ENCODE data around the gene CCDC63. TPM values are rescaled to one million over a fixed set of nuclear protein-coding genes. Genes with fewer than 3 reads are reported as not detected.

The CCDC63 gene
- total RNA-seq, 1 experiment from 2014 or later = not detected

- Histone ChIP-seq H3K36me3 (ENCODE audit: control insufficient read depth, insufficient read depth, low read length) (no peaks in the 10 kb centered on the region), H3K4me1 (ENCODE audit: control insufficient read depth, insufficient read depth, low read length) (no peaks in the 10 kb centered on the region), H3K27me3 (ENCODE audit: control insufficient read depth, insufficient read depth, low read length) (no peaks in the 10 kb centered on the region), H3K27ac (ENCODE audit: low read length) (no peak overlapping the region), H3K9me3 (ENCODE audit: control insufficient read depth, insufficient read depth, low read depth, low read length) (no peaks in the 10 kb centered on the region), H3K4me3 (ENCODE audit: low read depth in 2 of 2, low read length in 2 of 2) (no peak overlapping the region)
- ChIA-PET CTCF (no interaction called here), POLR2A (no interaction called here)
- in situ Hi-C loops (cut with HindIII; ENCODE audit: low pct_unique_long_range_greater_than_20kb, low sequenced_read_pairs) (no loop called here), intact Hi-C loops (cut with micrococcal nuclease; ENCODE audit: unreplicated experiment) (no loop called here)
- no peak for TF ChIP-seq SIN3A (IDR thresholded peaks at IDR 0.05; ENCODE audit: borderline replicate concordance, insufficient read depth, low read depth, low read length)
- TF ChIP-seq TCF7L2 (IDR thresholded peaks at IDR 0.05; ENCODE audit: low read depth, low read length) = no peak
- no peak for TF ChIP-seq POLR2AphosphoS5 (IDR thresholded peaks at IDR 0.05; ENCODE audit: low read depth, low read length)
- TF ChIP-seq REST (IDR thresholded peaks at IDR 0.05; ENCODE audit: insufficient read depth in 1 of 2, low read depth in 2 of 2, low read length in 1 of 2) = no peak
- no peak for TF ChIP-seq CTCF (IDR thresholded peaks at IDR 0.05)
- no TSS peak for BruUV-seq (replicated peaks)
- ATAC-seq (no peak), DNase-seq (ENCODE audit: low read depth, low spot score) (no peak)
These were observed 54.6 kb downstream of the CCDC63 start for GRCh38 chr12:110901401-110901800.

GRCh38 chr12:110903511-110903910 lies 56.7 kb downstream of the CCDC63 start:
- Histone ChIP-seq H3K9me3 (ENCODE audit: control insufficient read depth, insufficient read depth, low read depth, low read length) (no peaks in the 10 kb centered on the region), H3K36me3 (ENCODE audit: control insufficient read depth, insufficient read depth, low read length) (no peaks in the 10 kb centered on the region), H3K4me1 (ENCODE audit: control insufficient read depth, insufficient read depth, low read length) (no peaks in the 10 kb centered on the region), H3K27me3 (ENCODE audit: control insufficient read depth, insufficient read depth, low read length) (no peaks in the 10 kb centered on the region), H3K4me3 (ENCODE audit: low read depth in 2 of 2, low read length in 2 of 2) (no peak overlapping the region), H3K27ac (ENCODE audit: low read length) (no peak overlapping the region)
- CTCF ChIA-PET = no interaction called here
- DNase-seq (ENCODE audit: low read depth, low spot score) (no peak), ATAC-seq (no peak)
- POLR2A ChIA-PET = no interaction called here
- TF ChIP-seq POLR2AphosphoS5 (IDR thresholded peaks at IDR 0.05; ENCODE audit: low read depth, low read length) = no peak
- no peak for TF ChIP-seq REST (IDR thresholded peaks at IDR 0.05; ENCODE audit: insufficient read depth in 1 of 2, low read depth in 2 of 2, low read length in 1 of 2)
- TF ChIP-seq TCF7L2 (IDR thresholded peaks at IDR 0.05; ENCODE audit: low read depth, low read length) = no peak
- TF ChIP-seq SIN3A (IDR thresholded peaks at IDR 0.05; ENCODE audit: borderline replicate concordance, insufficient read depth, low read depth, low read length) = no peak
- no peak for TF ChIP-seq CTCF (IDR thresholded peaks at IDR 0.05)
- BruUV-seq (replicated peaks) = no TSS peak
- in situ Hi-C loops (cut with HindIII; ENCODE audit: low pct_unique_long_range_greater_than_20kb, low sequenced_read_pairs) = no loop called here
- intact Hi-C loops (cut with micrococcal nuclease; ENCODE audit: unreplicated experiment) = no loop called here

Data from Panc1 (cell line).